Prostate gland (tissue), 2 donors: Measurements from ENCODE around the gene CCS.

Experiments used
- CTCF ChIP-seq, 4 experiments: fragments of 200-600 bp in 2 of 4; fragments of 450-650 bp in 2 of 4; sonication (generic) in 2 of 4; IDR thresholded peaks; 1 replicate in 3 of 4; 2 replicates in 1 of 4; pipeline ENCODE4 v1.5.1; 2016 to 2019; ENCODE audit warnings: antibody characterized with exemption in 4 of 4, mild to moderate bottlenecking in 2 of 4, moderate library complexity in 2 of 4
- POLR2A ChIP-seq: fragments of 450-650 bp; IDR thresholded peaks from one replicate; pipeline ENCODE4 v1.6.1; 2016; ENCODE audit warnings: antibody characterized with exemption, mild to moderate bottlenecking
- POLR2AphosphoS5 ChIP-seq: sonication (generic); formaldehyde crosslinking; IDR thresholded peaks from one replicate; pipeline ENCODE4 v1.6.1; 2017; ENCODE audit warnings: antibody characterized with exemption

DNA sequence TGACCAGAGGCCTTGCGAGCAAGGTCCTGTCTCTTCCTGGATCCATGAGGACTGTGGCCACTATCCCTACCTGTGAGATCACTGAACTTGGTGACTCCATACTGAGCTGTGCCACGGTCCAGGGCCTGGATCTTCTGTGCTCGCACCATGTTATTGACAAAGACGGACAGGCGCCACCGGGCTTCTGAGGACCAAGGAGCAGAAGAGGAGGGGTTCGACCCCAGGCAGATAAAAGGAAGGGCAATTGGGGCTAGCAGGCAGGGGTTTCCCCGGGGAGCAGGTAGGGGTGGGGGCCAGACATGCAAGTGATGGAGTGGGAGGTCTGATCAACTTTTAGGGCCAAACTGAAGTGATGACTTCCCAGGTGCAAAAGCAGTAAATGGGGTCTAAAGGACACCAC is 26.8 kb upstream of the CCS start:
- TF ChIP-seq POLR2AphosphoS5 (no peak), CTCF (IDR thresholded peaks at IDR 0.05) (no peak), POLR2A (no peak)
